ENCODE data around the gene ABCB6.

GRCh38 chr2:219252084-219252483 lies 33.3 kb upstream of the ABCB6 start:
- TF ChIP-seq CTCF (conservative IDR thresholded peaks at IDR 0.05) = no peak
- TF ChIP-seq ZFX (IDR thresholded peaks at IDR 0.05) = no peak
